ENCODE results near the gene SENP7.
"Not testable (repeated sequence)": the region's sequence is repeated elsewhere in the genome, so short reads cannot be mapped to it uniquely, and the experiment has no call there.

Gene SENP7

DNA sequence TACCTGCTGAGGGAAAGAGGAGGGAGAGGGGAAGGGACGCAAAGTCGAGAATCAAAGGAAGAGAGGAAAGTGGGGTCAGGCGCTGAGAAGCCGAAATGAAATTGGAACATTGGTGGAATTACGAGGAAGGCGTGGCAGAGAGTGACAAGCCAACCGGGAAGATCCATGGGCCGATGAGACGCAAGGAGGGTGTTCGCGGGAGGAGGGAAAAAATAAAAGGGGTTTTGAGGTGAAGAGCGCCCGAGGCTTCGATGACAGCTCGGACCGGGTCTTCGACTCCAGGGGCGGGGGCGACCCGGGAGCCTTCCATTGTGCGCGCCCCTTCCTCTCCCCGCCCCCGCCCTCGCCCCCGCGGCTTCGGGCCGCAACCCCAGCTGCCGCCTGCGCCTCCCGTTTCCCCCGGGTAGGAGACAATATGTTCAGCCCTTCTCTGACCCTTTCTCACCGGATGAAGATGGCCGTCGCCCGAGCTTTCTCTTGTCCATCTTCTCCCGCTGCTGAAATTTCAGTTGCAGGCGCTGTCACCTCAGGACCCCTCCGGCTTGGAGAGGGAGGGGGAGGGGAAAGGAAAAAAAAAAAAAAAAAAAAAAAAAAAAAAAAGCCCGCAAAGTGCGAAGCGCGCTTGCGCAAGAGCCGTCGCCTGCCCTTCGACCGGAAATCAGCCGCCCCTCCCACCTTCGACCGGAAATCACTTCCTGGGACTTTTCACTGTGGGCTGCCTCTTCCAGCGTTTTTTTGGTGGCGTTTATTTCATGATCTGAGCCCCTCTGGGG, at the start of gene SENP7:
Gene SENP7 (minus strand): TSS at position 567 of the 773 bp plus-strand sequence. CDS start 82 bp downstream, at position 485.
- peak; percentile 69 for DNase-seq

DNA sequence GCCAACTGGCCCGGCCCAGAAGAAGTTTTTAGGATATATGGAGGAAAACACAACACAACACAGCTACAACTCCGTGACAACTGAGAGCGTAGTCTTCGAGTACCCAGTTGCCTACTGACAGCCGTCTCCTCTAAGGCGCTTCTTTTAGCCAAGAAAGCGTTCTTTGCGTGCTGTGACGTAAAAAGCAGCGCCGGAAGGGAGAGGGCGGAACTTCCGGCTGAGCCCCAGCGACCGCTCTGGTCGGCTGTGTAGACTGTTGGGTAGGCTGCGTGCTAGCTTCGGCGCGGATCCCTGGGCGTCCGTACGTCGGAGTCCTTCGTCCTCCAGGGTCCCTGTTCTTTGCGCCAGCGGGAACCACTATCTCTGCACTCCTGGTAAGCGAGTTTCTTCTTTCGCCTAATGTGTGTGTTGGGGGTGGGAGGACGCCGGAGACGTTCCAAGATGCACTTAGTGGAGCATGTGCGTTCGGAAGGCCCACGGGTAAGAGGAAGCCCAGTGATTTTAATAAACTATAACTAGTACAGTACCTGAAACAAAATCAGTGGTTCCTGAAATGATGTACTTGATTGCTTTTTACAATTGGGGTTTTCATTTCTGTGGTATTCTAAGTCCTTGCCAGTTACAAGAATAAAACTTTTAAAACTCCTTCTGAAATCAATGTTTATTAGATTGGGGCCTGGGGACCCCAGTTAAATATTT, 48.8 kb upstream of the SENP7 start, which contains the start of gene TRMT10C:
Gene TRMT10C (plus strand): TSS at position 239 of the 699 bp plus-strand sequence. CDS start 2,914 bp downstream, outside the sequence.
- peak; percentile 88 for DNase-seq

GRCh38 chr3:101556064-101556463, 43.1 kb upstream of the SENP7 start:
- DNase-seq, result no peak

DNA sequence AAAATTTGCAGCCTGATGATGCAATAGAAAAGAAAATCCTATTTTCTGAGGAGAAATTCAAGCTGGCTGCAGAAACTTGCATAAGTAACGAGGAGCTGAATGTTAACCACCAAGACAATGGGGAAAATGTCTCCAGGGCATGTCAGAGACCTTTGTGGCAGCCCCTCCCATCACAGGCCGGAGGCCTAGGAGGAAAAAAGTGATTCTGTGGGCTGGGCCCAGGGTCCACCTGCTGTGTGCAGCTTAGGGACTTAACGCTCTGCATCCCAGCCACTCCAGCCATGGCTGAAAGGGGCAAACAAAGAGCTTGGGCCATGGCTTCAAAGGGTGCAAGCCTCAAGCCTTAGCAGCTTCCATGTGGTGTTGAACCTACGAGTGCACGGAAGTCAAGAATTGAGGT, 40.4 kb upstream of the SENP7 start:
- DNase-seq, result not testable (repeated sequence)

DNA sequence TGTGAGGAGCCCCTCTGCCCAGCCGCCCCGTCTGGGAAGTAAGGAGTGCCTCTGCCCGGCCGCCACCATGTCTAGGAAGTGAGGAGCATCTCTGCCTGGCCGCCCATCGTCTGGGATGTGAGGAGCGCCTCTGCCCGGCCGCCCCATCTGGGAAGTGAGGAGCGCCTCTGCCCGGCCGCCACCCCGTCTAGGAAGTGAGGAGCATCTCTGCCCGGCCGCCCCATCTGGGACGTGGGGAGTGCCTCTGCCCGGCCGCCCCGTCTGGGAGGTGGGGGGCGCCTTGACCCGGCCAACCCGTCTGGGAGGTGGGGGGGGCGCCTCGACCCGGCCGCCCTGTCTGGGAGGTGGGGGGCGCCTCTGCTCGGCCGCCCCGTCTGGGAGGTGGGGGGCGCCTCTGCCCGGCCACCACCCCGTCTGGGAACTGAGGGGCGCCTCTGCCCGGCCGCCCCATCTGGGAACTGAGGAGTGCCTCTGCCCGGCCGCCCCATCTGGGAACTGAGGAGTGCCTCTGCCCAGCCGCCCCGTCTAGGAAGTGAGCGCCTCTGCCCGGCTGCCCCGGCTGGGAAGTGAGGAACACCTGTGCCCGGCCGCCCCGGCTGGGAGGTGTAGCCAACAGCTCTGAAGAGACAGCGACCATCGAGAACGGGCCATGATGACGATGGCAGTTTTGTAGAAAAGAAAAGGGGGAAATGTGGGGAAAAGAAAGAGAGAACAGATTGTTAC, 38.5 kb upstream of the SENP7 start:
- DNase-seq, result not testable (repeated sequence)

GRCh38 chr3:101549473-101549872, 36.5 kb upstream of the SENP7 start:
- DNase-seq, result no peak

GRCh38 chr3:101548527-101549105, 35.6 kb upstream of the SENP7 start:
- DNase-seq, result no peak

DNA sequence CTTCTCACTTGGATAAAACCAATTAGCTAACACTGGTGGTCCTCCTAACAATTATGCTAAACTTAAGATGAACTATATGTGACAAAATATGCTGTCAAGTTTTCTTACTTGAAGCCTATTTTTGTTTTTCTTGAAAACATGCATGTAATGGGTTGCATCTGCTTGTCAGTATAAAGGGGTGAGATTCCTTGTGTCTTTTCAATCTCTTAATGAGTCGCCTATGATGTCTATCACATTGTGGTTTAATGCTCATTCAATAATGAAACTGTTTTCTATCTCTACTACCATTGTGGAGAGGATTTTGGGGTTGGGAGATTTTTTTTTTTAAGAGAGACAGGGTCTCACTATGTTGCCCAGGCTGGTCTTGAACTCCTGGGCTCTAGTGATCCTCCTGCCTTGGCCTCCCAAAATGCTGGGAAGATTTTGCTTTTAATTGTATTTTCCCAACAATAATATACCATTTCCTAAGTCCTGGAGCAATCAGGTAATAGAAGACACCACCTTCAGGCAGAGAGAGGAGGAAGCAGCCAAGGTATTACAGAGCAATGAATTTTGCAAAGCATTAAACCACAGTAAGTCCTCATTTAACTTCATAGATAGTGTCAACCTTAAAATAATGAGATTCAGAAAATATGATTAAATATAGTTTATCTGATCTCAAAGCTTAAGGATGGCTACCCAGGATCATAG, 31.3 kb upstream of the SENP7 start:
- no peak for DNase-seq

DNA sequence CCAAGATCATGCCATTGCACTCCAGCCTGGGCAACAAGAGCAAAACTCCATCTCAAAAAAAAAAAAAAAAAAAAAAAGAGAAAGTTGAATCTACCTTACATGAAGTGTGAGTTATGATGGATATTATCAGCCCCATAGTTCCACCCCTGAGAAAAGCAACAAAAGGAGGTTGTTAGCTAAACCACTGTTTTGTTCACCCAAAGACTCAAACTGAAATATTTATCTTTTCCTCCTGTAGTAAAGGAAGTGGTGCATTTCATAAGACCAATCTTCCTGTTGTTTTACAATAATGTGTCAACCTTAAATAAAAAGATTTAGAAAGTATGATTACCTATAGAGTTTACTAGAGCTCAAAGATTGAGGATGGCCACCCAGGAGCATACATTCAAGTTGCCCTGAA, 29.9 kb upstream of the SENP7 start:
- DNase-seq, result no peak

DNA sequence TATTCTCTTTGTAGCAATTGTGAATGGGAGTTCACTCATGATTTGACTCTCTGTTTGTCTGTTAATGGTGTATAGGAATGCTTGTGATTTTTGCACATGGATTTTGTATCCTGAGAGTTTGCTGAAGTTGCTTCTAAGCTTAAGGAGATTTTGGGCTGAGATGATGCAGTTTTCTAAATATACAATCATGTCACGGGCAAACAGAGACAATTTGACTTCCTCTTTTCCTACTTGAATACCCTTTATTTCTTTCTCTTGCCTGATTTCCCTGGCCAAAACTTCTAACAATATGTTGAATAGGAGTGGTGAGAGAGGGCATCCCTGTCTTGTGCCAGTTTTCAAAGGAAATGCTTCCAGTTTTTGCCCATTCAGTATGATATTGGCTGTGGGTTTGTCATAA, 23.9 kb upstream of the SENP7 start:
- DNase-seq, result not testable (repeated sequence)

DNA sequence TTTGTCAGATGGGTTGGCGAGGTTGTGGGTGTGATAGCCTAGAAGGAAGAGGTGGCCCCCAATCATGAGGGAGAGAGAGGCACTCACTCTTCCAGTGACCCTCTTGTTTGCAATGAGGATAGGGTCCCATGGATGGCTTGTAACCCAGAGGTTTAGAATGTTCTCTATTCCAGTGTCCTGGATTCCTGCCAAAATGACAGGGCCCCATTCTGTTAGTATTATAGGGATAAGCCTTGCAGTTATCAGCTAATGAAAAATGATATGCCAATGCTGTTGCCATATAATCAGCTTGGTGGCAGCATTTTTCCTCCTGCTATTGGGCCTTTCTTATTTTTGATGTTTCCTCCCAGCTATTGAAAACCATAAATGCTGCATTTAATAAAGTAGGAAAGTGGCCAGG, 23.3 kb upstream of the SENP7 start:
- no peak for DNase-seq

GRCh38 chr3:101535221-101535620, 22.2 kb upstream of the SENP7 start:
- DNase-seq, result no peak

DNA sequence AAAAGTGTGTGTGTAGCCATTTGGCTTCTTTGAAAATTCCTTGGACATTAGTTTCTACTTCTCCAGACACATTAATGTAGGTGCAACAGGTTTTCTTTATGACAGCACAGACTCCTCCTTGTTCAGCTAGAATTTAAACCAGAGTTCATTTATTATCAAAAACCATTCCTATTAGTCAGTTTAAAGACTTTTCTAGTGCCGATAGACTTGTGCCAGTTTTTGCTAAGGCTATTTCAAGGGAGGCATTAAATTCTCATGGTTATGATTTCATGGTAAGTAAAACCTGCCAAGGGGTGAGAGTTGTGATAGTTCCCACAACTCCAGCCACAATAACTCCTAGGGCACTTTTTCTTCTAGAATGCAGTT, 20.6 kb upstream of the SENP7 start:
- DNase-seq, result no peak

DNA sequence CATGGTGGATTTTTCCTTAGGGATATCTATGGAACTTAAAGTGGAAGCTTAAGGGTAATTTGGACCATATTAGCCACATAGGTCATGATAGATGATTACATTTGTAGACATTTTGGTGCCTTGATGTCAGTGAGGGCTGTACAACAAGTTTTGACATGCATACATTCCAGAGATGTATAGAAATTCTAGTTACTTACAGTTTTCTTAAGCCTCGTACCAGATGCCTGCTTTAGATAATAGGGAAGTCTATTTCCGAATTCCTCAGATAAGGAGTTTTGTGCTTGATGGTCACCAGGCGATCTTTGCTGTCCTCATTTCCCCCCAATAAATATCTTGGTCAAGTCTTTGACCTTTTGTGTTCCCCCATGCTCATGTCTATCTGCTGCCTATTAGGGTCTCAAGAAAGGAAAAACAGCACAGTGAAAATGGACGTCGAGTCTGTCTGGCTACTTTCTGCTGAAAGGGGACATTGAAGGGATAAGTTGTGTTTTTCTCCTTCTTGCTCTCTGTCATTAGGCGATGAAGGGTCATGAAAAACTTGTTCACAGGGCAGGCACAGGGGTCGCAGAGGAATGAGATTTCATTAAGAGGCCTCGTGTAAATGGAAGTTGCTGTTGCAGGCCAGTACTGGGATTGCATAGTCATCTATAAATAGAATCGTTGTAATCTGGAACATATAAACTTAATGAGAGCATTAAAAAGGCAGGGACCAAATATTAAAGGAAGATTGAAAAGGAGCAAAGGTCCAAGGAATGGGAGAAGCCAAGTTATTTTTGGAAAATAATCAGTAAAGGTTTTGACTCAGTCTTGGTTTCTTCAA, 20.0 kb upstream of the SENP7 start:
- DNase-seq, result no peak

DNA sequence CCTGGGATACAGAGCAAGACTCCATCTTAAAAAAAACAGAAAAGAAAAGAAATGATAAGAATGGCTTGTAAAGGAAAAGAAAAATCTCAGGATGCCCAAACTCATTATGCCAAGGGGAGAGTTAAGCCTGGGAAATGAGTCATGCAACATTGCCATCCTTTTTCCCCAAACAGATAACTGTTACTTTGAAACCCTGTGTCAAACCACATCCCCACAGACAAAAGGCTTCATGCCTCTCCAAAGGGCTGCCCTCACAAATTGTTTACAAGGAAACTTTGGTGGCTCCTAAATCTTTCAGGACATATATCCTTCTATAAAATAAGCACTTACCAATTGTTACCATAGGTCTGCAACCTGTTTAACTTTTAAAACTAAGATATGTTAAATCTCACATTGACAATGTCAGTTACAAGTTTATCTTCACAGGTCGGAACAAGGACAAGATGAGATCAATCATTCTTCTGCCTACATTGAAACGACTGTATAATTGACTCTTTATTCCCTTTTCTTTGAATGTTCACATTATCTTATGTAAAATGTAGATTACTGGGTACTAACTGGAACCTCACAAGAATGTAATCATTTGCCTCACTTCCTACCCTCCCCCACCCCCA, 18.6 kb upstream of the SENP7 start:
- no peak for DNase-seq

DNA sequence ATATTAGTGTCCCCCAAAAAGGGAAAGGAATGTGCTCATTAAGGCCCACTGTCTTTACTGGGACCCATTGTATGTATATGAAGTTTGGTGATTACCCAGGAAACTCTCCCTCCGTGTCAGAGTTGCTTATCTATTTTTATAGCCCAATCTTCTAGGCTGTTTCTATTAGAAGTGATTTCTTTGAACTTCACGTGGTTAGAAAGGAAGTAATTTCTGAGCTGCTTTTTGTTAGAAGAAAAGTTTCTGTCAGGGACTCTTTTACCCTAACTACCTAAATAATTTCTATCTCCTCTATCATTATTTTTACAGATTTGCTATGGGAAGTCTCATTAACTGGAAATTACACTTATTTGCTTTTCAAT, 17.7 kb upstream of the SENP7 start:
- DNase-seq, result no peak

DNA sequence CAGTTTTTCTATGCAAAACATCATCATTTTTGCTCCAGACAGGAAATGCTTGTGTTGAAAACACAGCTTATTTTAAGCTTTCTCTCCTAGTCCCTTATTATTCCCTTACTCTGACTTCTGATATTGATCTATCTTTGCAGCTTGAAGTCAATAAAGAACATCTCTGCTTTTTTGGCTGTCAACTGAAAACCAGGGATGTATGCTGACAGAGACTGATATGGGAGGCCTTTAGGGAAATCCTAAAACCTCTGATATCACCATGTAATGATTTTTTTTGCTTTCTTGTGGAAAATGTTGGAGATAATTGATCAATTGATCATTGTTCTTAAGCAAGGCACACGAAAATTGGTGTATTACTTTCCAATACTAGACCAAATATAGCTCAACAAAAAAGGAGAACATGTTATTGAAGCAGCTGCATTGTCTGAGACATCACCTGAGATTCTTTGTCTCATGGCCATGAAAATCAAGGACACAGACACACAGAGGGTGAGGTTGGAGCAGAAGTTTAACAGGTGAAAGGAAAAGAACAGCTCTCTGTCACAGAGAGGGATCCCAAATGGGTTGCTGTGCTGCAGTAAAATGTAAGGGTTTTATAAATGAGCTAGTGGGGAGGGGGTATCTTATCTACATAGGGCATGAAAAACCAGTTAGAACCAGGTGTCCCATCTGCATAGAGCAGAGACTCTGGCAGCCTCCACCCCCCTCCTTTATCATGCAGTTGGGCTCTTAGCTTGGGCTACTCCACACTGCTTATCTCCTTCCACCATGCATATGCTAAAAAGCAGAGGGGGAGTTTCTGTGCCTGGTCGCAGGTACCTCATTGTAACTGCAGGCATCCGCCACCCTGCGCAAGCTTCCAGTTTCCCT, 17.0 kb upstream of the SENP7 start:
- DNase-seq, result no peak

DNA sequence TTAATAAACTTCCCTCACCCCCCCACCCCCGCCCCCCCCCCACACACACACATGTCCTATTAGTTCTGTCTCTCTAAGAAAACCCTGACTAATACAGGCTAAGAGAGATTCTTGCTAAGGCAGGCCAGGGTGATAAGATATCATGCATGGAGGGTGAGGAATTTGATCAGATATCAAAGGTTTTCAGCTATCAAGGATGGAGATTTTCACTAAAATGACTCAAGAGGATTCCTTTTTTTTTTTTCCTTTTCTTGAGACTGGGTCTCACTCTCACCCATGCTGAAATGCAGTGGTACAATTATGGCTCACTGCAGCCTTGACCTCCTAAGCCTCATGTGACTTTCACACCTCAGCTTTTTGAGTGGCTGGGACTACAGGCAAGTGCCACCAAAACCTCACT, 14.9 kb upstream of the SENP7 start:
- DNase-seq, result no peak

- DNase-seq, result no peak
Observed at GRCh38 chr3:101527441-101527840, 14.4 kb upstream of the SENP7 start.

DNA sequence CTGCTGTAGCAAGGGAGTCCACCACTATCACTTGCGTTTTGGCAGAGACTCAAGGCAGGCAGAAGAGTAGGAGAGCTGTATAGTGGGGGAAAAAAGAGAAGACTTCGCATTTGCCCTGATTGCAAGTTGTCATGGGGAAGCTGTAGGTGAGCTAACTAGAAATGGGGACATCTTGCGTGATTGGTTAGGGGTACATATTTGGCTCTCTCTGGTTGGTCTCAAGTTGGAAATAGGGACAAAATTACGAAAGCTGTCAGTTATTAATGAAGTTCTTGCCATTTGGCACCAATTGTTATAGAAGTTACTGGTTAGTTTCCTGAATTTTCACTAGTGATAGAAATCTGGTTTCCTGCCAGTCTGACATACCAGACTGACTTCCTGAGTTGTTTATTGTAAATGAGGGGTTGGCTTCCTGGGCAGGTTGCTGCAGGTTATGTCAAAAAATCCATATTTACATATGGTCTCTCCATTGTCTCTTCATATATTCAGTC, 8.2 kb upstream of the SENP7 start:
- peak; percentile 14 for DNase-seq

All from activated CD4-positive, alpha-beta T cell treated with anti-CD3 and anti-CD28 coated beads, Interleukin-2, amount 50 U/mL, for 1 hour (primary cell).